Caco-2 (cell line): Measurements from ENCODE around the gene CARS2. TPM values are rescaled to one million over a fixed set of nuclear protein-coding genes. Genes with fewer than 3 reads are reported as not detected.

Experiments
- BruUV-seq: library from RNA; stranded (reverse); fragments of 400-500 nt; replicated peaks from 2 replicates; lab custom pipeline; 2021; lab: Mats Ljungman, UMichigan
- CTCF ChIA-PET: fragments of 300-600 bp; sonication (Branson Sonifier 250); formaldehyde crosslinking; loops from one replicate; lab custom pipeline; 2022; ENCODE audit warnings: antibody characterized with exemption; lab: Charles Lee
- POLR2A ChIA-PET: fragments of 300-600 bp; sonication (Branson Sonifier 250); formaldehyde crosslinking; loops from one replicate; lab custom pipeline; 2022; ENCODE audit warnings: antibody characterized with exemption; lab: Charles Lee
- DNase-seq, 2 experiments: peaks; one replicate each; pipeline versions ENCODE4 v3.0.0 to v3.0.0-alpha.2; 2020 to 2022
- H3K27me3 ChIP-seq: replicated peaks from 2 replicates; pipeline ENCODE4 v1.6.0; 2011; ENCODE audit warnings: low read length; ENCODE audit not compliant: control insufficient read depth, insufficient read depth
- H3K36me3 ChIP-seq: 2 replicates; pipeline ENCODE4 v1.5.1; 2011; ENCODE audit warnings: low read length; ENCODE audit not compliant: control insufficient read depth, insufficient read depth
- H3K4me1 ChIP-seq: fragments of 250-450 bp; sonication (Bioruptor Pico); 2 replicates; pipeline ENCODE4 v1.5.1; 2020; ENCODE audit warnings: mild to moderate bottlenecking
- H3K4me3 ChIP-seq: 2 replicates; pipeline ENCODE4 v1.5.1; 2011; ENCODE audit warnings: low read depth, mild to moderate bottlenecking, control low read depth, low read length
- H3K9me3 ChIP-seq: fragments of 250-450 bp; sonication (Bioruptor Pico); 2 replicates; pipeline ENCODE4 v1.5.1; 2020; ENCODE audit warnings: mild to moderate bottlenecking, moderate library complexity
- H3K27ac Mint-ChIP-seq: one replicate; pipeline ENCODE4 v1.8.0; 2022; ENCODE audit warnings: mixed read lengths; ENCODE audit not compliant: unreplicated experiment
- H3K27me3 Mint-ChIP-seq: one replicate; pipeline ENCODE4 v1.8.0; 2022; ENCODE audit warnings: mixed read lengths; ENCODE audit not compliant: insufficient read depth, unreplicated experiment
- H3K36me3 Mint-ChIP-seq: one replicate; pipeline ENCODE4 v1.8.0; 2022; ENCODE audit warnings: mild to moderate bottlenecking, mixed read lengths; ENCODE audit not compliant: insufficient read depth, unreplicated experiment
- H3K4me1 Mint-ChIP-seq: one replicate; pipeline ENCODE4 v1.8.0; 2022; ENCODE audit warnings: low read depth, mixed read lengths; ENCODE audit not compliant: unreplicated experiment
- H3K4me3 Mint-ChIP-seq: one replicate; pipeline ENCODE4 v1.8.0; 2022; ENCODE audit warnings: mild to moderate bottlenecking, moderate library complexity, mixed read lengths; ENCODE audit not compliant: unreplicated experiment
- H3K9me3 Mint-ChIP-seq: one replicate; pipeline ENCODE4 v1.8.0; 2022; ENCODE audit warnings: mixed read lengths; ENCODE audit not compliant: unreplicated experiment
- CTCF ChIP-seq, 2 experiments: fragments of 200-600 bp in 1 of 2; IDR thresholded peaks; 1 replicate in 1 of 2; 2 replicates in 1 of 2; pipeline versions ENCODE4 v1.5.1 to v1.8.0; 2011 to 2022; ENCODE audit warnings: antibody characterized with exemption in 1 of 2, control low read depth in 1 of 2, inconsistent platforms in 1 of 2, low read depth in 1 of 2, low read length in 1 of 2, mild to moderate bottlenecking in 1 of 2, moderate library complexity in 1 of 2; ENCODE audit not compliant: insufficient read depth in 1 of 2, severe bottlenecking in 1 of 2, unreplicated experiment in 1 of 2
- intact Hi-C: fragments of 100-400 bp; cut with micrococcal nuclease; formaldehyde crosslinking; loops from one replicate; pipeline ENCODE4 v1.10.0; 2022; ENCODE audit not compliant: unreplicated experiment
- total RNA-seq: library from RNA; stranded (reverse); gene quantifications from 2 replicates; pipeline ENCODE4 v1.2.3, GENCODE V29; 2022

CARS2 gene
- total RNA-seq, 1 experiment from 2014 or later, result 63.1 TPM

- ChIA-PET CTCF (interaction anchor here (0.6 kb wide), 1 partner anchor 9 kb away, joined by 3 read pairs; no protein-coding TSS in a partner anchor), POLR2A (no interaction called here)
- Histone ChIP-seq H3K4me1 (no peaks in the 10 kb centered on the region), H3K36me3 (peaks cover 2% of the 10 kb centered on the region), H3K4me3 (no peak overlapping the region), H3K27me3 (no peaks in the 10 kb centered on the region), H3K9me3 (no peaks in the 10 kb centered on the region)
- Mint-ChIP-seq H3K36me3 (peaks cover 25% of the 10 kb centered on the region), H3K9me3 (no peaks in the 10 kb centered on the region), H3K27ac (no peak overlapping the region), H3K27me3 (no peaks in the 10 kb centered on the region), H3K4me1 (no peaks in the 10 kb centered on the region), H3K4me3 (no peak overlapping the region)
- intact Hi-C loops, result no loop called here
- TF ChIP-seq CTCF (IDR thresholded peaks at IDR 0.05; ENCODE audit: insufficient read depth in 1 of 2, low read depth in 1 of 2, low read length in 1 of 2, severe bottlenecking in 1 of 2, unreplicated experiment in 1 of 2), result no peak
- no TSS peak for BruUV-seq
- no peak for DNase-seq
Observed at GRCh38 chr13:110723598-110723997, 17.7 kb upstream of the CARS2 start.

- Histone ChIP-seq H3K4me3 (no peak overlapping the region), H3K9me3 (no peaks in the 10 kb centered on the region), H3K36me3 (peaks cover 2% of the 10 kb centered on the region), H3K4me1 (no peaks in the 10 kb centered on the region), H3K27me3 (no peaks in the 10 kb centered on the region)
- BruUV-seq, result no TSS peak
- no peak for DNase-seq
- no peak for TF ChIP-seq CTCF (IDR thresholded peaks at IDR 0.05; ENCODE audit: insufficient read depth in 1 of 2, low read depth in 1 of 2, low read length in 1 of 2, severe bottlenecking in 1 of 2, unreplicated experiment in 1 of 2)
- intact Hi-C loops, result no loop called here
- ChIA-PET POLR2A (no interaction called here), CTCF (no interaction called here)
- no peaks in the 10 kb centered on the region for H3K27me3 Mint-ChIP-seq
- H3K36me3 Mint-ChIP-seq, result peaks cover 25% of the 10 kb centered on the region
- H3K4me3 Mint-ChIP-seq, result no peak overlapping the region
- H3K9me3 Mint-ChIP-seq, result no peaks in the 10 kb centered on the region
- no peaks in the 10 kb centered on the region for H3K4me1 Mint-ChIP-seq
- no peak overlapping the region for H3K27ac Mint-ChIP-seq
Observed at GRCh38 chr13:110722971-110723370, 17.1 kb upstream of the CARS2 start.

- Mint-ChIP-seq H3K4me1 (peaks cover 8% of the 10 kb centered on the region), H3K4me3 (no peak overlapping the region), H3K36me3 (peaks cover 44% of the 10 kb centered on the region), H3K27ac (no peak overlapping the region), H3K9me3 (no peaks in the 10 kb centered on the region), H3K27me3 (no peaks in the 10 kb centered on the region)
- no peak for TF ChIP-seq CTCF (IDR thresholded peaks at IDR 0.05; ENCODE audit: insufficient read depth in 1 of 2, low read depth in 1 of 2, low read length in 1 of 2, severe bottlenecking in 1 of 2, unreplicated experiment in 1 of 2)
- Histone ChIP-seq H3K27me3 (no peaks in the 10 kb centered on the region), H3K36me3 (peaks cover 2% of the 10 kb centered on the region), H3K4me3 (no peak overlapping the region), H3K4me1 (peaks cover 11% of the 10 kb centered on the region; the same call in 1 of the 2 replicates), H3K9me3 (no peaks in the 10 kb centered on the region)
- DNase-seq, result no peak
- intact Hi-C loops, result no loop called here
- POLR2A ChIA-PET, result interaction anchor here (0.5 kb wide), 1 partner anchor 358 kb away, joined by 3 read pairs; no protein-coding TSS in a partner anchor
- CTCF ChIA-PET, result no interaction called here
- BruUV-seq, result no TSS peak
Observed at GRCh38 chr13:110719036-110719710, 13.3 kb upstream of the CARS2 start.
